H1 (cell line): Measurements from ENCODE around the gene TARS3. TPM values are rescaled to one million over a fixed set of nuclear protein-coding genes. Genes with fewer than 3 reads are reported as not detected.

Experiments
- CTCF ChIA-PET: fragments of 300-600 bp; sonication (Branson Sonifier 250); formaldehyde crosslinking; loops from one replicate; lab custom pipeline; 2021; ENCODE audit not compliant: partially characterized antibody; lab: Charles Lee
- POLR2A ChIA-PET: fragments of 300-600 bp; sonication (Branson Sonifier 250); formaldehyde crosslinking; loops from one replicate; lab custom pipeline; 2021; ENCODE audit warnings: inconsistent platforms; ENCODE audit not compliant: partially characterized antibody; lab: Charles Lee
- DNase-seq, 2 experiments: peaks; one replicate each; pipeline versions ENCODE4 v3.0.0 to v3.0.0-alpha.2; 2010 to 2022; ENCODE audit warnings: low spot score in 2 of 2, low read depth in 1 of 2, mixed read lengths in 1 of 2
- FAIRE-seq: peaks from 2 replicates; lab custom pipeline; 2011; peaks lifted over from hg19 to GRCh38; lab: Jason Lieb, UNC
- H2AFZ ChIP-seq: 2 replicates; pipeline ENCODE4 v1.8.1; 2012; ENCODE audit warnings: low read length, inconsistent platforms
- H2AK5ac ChIP-seq: 2 replicates; pipeline ENCODE4 v1.6.1; 2013; ENCODE audit warnings: low read depth, low read length
- H2BK120ac ChIP-seq: replicated peaks from 2 replicates; pipeline ENCODE3; 2013; ENCODE audit warnings: low read depth, low read length, inconsistent platforms
- H2BK12ac ChIP-seq: 2 replicates; pipeline ENCODE4 v1.6.1; 2013; ENCODE audit warnings: low read depth, low read length
- H2BK15ac ChIP-seq: 2 replicates; pipeline ENCODE4 v1.6.1; 2013; ENCODE audit warnings: low read length
- H2BK20ac ChIP-seq: 2 replicates; pipeline ENCODE4 v1.6.1; 2013; ENCODE audit warnings: low read length
- H2BK5ac ChIP-seq: 2 replicates; pipeline ENCODE4 v1.6.1; 2013; ENCODE audit warnings: low read depth, low read length
- H3K14ac ChIP-seq: 2 replicates; pipeline ENCODE4 v1.6.1; 2013; ENCODE audit warnings: inconsistent platforms; ENCODE audit not compliant: insufficient read length
- H3K18ac ChIP-seq: 2 replicates; pipeline ENCODE4 v1.6.1; 2013; ENCODE audit warnings: low read length; ENCODE audit errors: extremely low read depth
- H3K23ac ChIP-seq: 2 replicates; pipeline ENCODE4 v1.6.1; 2013; ENCODE audit warnings: inconsistent platforms; ENCODE audit not compliant: insufficient read length
- H3K23me2 ChIP-seq: 2 replicates; pipeline ENCODE4 v1.6.1; 2013; ENCODE audit warnings: low read depth, low read length
- H3K27ac ChIP-seq: 2 replicates; pipeline ENCODE4 v1.6.1; 2011; ENCODE audit warnings: low read depth, low read length, inconsistent platforms
- H3K27me3 ChIP-seq, 4 experiments: replicated peaks in 1 of 4; 1 replicate in 1 of 4; 2 replicates in 3 of 4; pipeline versions ENCODE4 v1.6.1 to v1.8.1; 2011 to 2013; ENCODE audit warnings: low read length in 3 of 4, mild to moderate bottlenecking in 3 of 4, inconsistent platforms in 2 of 4, mixed read lengths in 2 of 4, moderate library complexity in 1 of 4; ENCODE audit not compliant: control insufficient read depth in 3 of 4, insufficient read depth in 3 of 4; ENCODE audit errors: extremely low read depth in 1 of 4
- H3K36me3 ChIP-seq, 4 experiments: 2 replicates each; pipeline versions ENCODE4 v1.6.1 to v1.8.1; 2011 to 2013; ENCODE audit warnings: mild to moderate bottlenecking in 4 of 4, low read length in 3 of 4, moderate library complexity in 2 of 4, control low read depth in 1 of 4, inconsistent platforms in 1 of 4; ENCODE audit not compliant: insufficient read depth in 4 of 4, control insufficient read depth in 2 of 4
- H3K4ac ChIP-seq: replicated peaks from 2 replicates; pipeline ENCODE3; 2013; ENCODE audit warnings: low read length, low read depth, mixed read lengths, inconsistent platforms; ENCODE audit not compliant: insufficient read length
- H3K4me1 ChIP-seq, 4 experiments: replicated peaks in 1 of 4; 1 replicate in 1 of 4; 2 replicates in 3 of 4; pipeline versions ENCODE4 v1.6.1 to v1.8.1; 2011 to 2013; ENCODE audit warnings: low read length in 3 of 4, inconsistent platforms in 2 of 4, mixed read lengths in 1 of 4; ENCODE audit not compliant: insufficient read depth in 4 of 4, control insufficient read depth in 3 of 4
- H3K4me2 ChIP-seq, 2 experiments: 2 replicates each; pipeline versions ENCODE4 v1.6.1 to v1.8.1; 2011 to 2013; ENCODE audit warnings: low read depth in 2 of 2, low read length in 2 of 2, control low read depth in 1 of 2, inconsistent platforms in 1 of 2, mild to moderate bottlenecking in 1 of 2; ENCODE audit not compliant: insufficient read depth in 1 of 2
- H3K4me3 ChIP-seq, 4 experiments: fragments of 200-600, 300-600 bp in 1 of 4; sonication (generic), shearing (Covaris generic), sonication (Bioruptor Twin) in 1 of 4; 2 replicates each; pipeline versions ENCODE4 v1.5.1 to v1.8.1; 2011 to 2016; ENCODE audit warnings: low read length in 4 of 4, low read depth in 3 of 4, control low read depth in 2 of 4, inconsistent platforms in 2 of 4, mild to moderate bottlenecking in 2 of 4, mixed read lengths in 1 of 4, moderate library complexity in 1 of 4; ENCODE audit not compliant: insufficient read depth in 2 of 4; ENCODE audit errors: extremely low read depth in 1 of 4
- H3K56ac ChIP-seq: replicated peaks from 2 replicates; pipeline ENCODE3; 2013; ENCODE audit warnings: low read depth, mild to moderate bottlenecking, mixed read lengths, low read length, inconsistent platforms; ENCODE audit not compliant: insufficient read length
- H3K79me1 ChIP-seq: 2 replicates; pipeline ENCODE4 v1.6.1; 2013; ENCODE audit warnings: low read depth, low read length, control low read depth
- H3K79me2 ChIP-seq, 2 experiments: 2 replicates each; pipeline versions ENCODE4 v1.6.1 to v1.8.1; 2012 to 2013; ENCODE audit warnings: low read length in 2 of 2, mild to moderate bottlenecking in 2 of 2, inconsistent platforms in 1 of 2; ENCODE audit not compliant: insufficient read depth in 2 of 2, control insufficient read depth in 1 of 2
- H3K9ac ChIP-seq, 4 experiments: replicated peaks in 1 of 4; 1 replicate in 1 of 4; 2 replicates in 3 of 4; pipeline versions ENCODE4 v1.6.1 to v1.8.1; 2011 to 2013; ENCODE audit warnings: low read depth in 3 of 4, low read length in 3 of 4, control low read depth in 2 of 4, mild to moderate bottlenecking in 2 of 4, moderate library complexity in 2 of 4, inconsistent platforms in 1 of 4; ENCODE audit errors: extremely low read depth in 1 of 4
- H3K9me3 ChIP-seq, 2 experiments: 2 replicates each; pipeline versions ENCODE4 v1.6.1 to v1.8.1; 2012 to 2013; ENCODE audit warnings: mild to moderate bottlenecking in 2 of 2, moderate library complexity in 2 of 2, control low read depth in 1 of 2, inconsistent platforms in 1 of 2, low read depth in 1 of 2, low read length in 1 of 2, mixed read lengths in 1 of 2; ENCODE audit not compliant: insufficient read depth in 2 of 2
- H4K20me1 ChIP-seq, 2 experiments: replicated peaks in 1 of 2; 2 replicates each; pipeline versions ENCODE3 to v1.8.1; 2011 to 2013; ENCODE audit warnings: inconsistent platforms in 2 of 2, low read length in 2 of 2, mild to moderate bottlenecking in 1 of 2; ENCODE audit not compliant: insufficient read depth in 2 of 2, control insufficient read depth in 1 of 2
- H4K5ac ChIP-seq: 2 replicates; pipeline ENCODE4 v1.6.1; 2013; ENCODE audit warnings: low read length, low read depth, mixed read lengths, inconsistent platforms; ENCODE audit not compliant: insufficient read length
- H4K8ac ChIP-seq: 2 replicates; pipeline ENCODE4 v1.8.0; 2013; ENCODE audit warnings: mild to moderate bottlenecking, moderate library complexity, low read length, inconsistent platforms; ENCODE audit not compliant: insufficient read depth; ENCODE audit errors: extremely low read depth
- H4K91ac ChIP-seq: replicated peaks from 2 replicates; pipeline ENCODE3; 2013; ENCODE audit warnings: low read length, mixed read lengths, inconsistent platforms; ENCODE audit not compliant: insufficient read length
- HDAC2 ChIP-seq, 2 experiments: fragments of 300-600 bp in 1 of 2; sonication (generic) in 1 of 2; IDR thresholded peaks; 2 replicates each; pipeline ENCODE4 v1.6.1; 2011 to 2012; ENCODE audit warnings: low read depth in 2 of 2, low read length in 2 of 2, mild to moderate bottlenecking in 2 of 2, moderate library complexity in 2 of 2, borderline replicate concordance in 1 of 2, inconsistent platforms in 1 of 2
- TBP ChIP-seq: IDR thresholded peaks from 2 replicates; pipeline ENCODE4 v1.6.1; 2011; ENCODE audit warnings: low read depth, low read length, improper control_type of control experiment
- WGBS, 2 experiments: shearing (Covaris generic) in 1 of 2; methylation state at CpG; one replicate each; pipeline versions ENCODE4 v1.1.6 to v1.1.7; 2013 to 2015; ENCODE audit warnings: low lambda C conversion rate in 2 of 2, mixed read lengths in 2 of 2, inconsistent platforms in 1 of 2, low coverage in 1 of 2, missing lambda C conversion rate in 1 of 2; ENCODE audit not compliant: insufficient replicate concordance in 2 of 2, insufficient coverage in 1 of 2, insufficient read length in 1 of 2; ENCODE audit errors: extremely low coverage in 1 of 2, missing lambda C conversion rate in 1 of 2; 5-methylcytosine and 5-hydroxymethylcytosine counted together
- polyA plus RNA-seq, 7 experiments: library from polyadenylated mRNA; depleted of rRNA in 3 of 7; stranded (reverse) in 5 of 7; unstranded in 2 of 7; fragments of >200 nt in 5 of 7; fragments of 200-250 nt in 2 of 7; gene quantifications; 1 replicate in 5 of 7; 2 replicates in 1 of 7; 4 replicates in 1 of 7; pipeline versions ENCODE4 v1.2.1 to v1.2.3, GENCODE V29; 2011 to 2013; ENCODE audit warnings: missing spikeins in 2 of 7, mixed read lengths in 2 of 7
- total RNA-seq: library from RNA; stranded (reverse); fragmentation: NEBNext Ultra II Directional; extraction: Animal tissue kit (Norgen Biotek cat#: 25700); gene quantifications from 2 replicates; pipeline ENCODE4 v1.2.1, GENCODE V29; 2021

Gene TARS3
- total and polyA plus RNA-seq, 2 of the 8 experiments (the other 6 are each of a cell fraction or from before 2014, with no cell fraction given) = 2.1 to 13.9 TPM

- Histone ChIP-seq H3K4me3 (no peak overlapping the region), H4K20me1 (no peaks in the 10 kb centered on the region), H2BK5ac (no peak overlapping the region), H3K4me1 (no peaks in the 10 kb centered on the region), H4K8ac (no peak overlapping the region), H4K5ac (no peak overlapping the region), H3K56ac (no peak overlapping the region), H3K23me2 (no peaks in the 10 kb centered on the region), H3K27ac (no peak overlapping the region), H3K14ac (no peak overlapping the region), H3K4me2 (no peak overlapping the region), H3K18ac (no peak overlapping the region), H4K91ac (no peak overlapping the region), H3K9me3 (no peaks in the 10 kb centered on the region), H2BK20ac (no peak overlapping the region), H3K23ac (no peak overlapping the region), H2BK12ac (no peak overlapping the region), H2AFZ (no peak overlapping the region), H2BK120ac (no peak overlapping the region), H2AK5ac (no peak overlapping the region), H3K27me3 (no peaks in the 10 kb centered on the region), H3K36me3 (no peaks in the 10 kb centered on the region; a peak in 1 of 8 replicates), H3K79me2 (no peaks in the 10 kb centered on the region), H3K9ac (no peak overlapping the region), H2BK15ac (no peak overlapping the region), H3K4ac (no peak overlapping the region), H3K79me1 (no peaks in the 10 kb centered on the region)
- FAIRE-seq (no peak), DNase-seq (no peak)
- TF ChIP-seq TBP = no peak
- TF ChIP-seq HDAC2 (IDR thresholded peaks at IDR 0.05; ENCODE audit: borderline replicate concordance in 1 of 2, low read depth in 2 of 2, low read length in 2 of 2) = no peak
- 89% methylated on average over 4 of the region's 4 CpGs; no CpG with 5 or more reads in 1 of the 2 experiments for WGBS, 2 experiments
- CTCF ChIA-PET = interaction anchor here (0.9 to 2.6 kb wide), 2 partner anchors 11 to 22 kb away, joined by 3 to 8 read pairs; no protein-coding TSS in a partner anchor
- POLR2A ChIA-PET = interaction anchor here (0.7 to 1.1 kb wide), 2 partner anchors 8 to 19 kb away, joined by 3 read pairs; no protein-coding TSS in a partner anchor
Measured at GRCh38 chr15:101676921-101677329, 47.3 kb downstream of the TARS3 start.
